HG03108 (cell line): ENCODE data around the gene CLEC1B.
"Not testable (repeated sequence)": the region's sequence is repeated elsewhere in the genome, so short reads cannot be mapped to it uniquely, and the experiment has no call there.

ENCODE experiments used
- ATAC-seq: cut with Tn5 transposase; IDR thresholded peaks from one replicate; pipeline ENCODE4 v1.9.1; 2021; ENCODE audit warnings: moderate library complexity; ENCODE audit not compliant: unreplicated experiment

Gene CLEC1B

GRCh38 chr12:9999016-9999415, at the start of gene CLEC1B:
CLEC1B (minus strand) TSS chr12:9999121; CDS start chr12:9999100, 21 bp downstream.
- ATAC-seq = no peak

GRCh38 chr12:10048526-10048925, 49.6 kb upstream of the CLEC1B start:
- ATAC-seq = no peak

- ATAC-seq = no peak
These were observed 43.2 kb upstream of the CLEC1B start for GRCh38 chr12:10042167-10042566.

- no peak for ATAC-seq
These were observed 35.0 kb upstream of the CLEC1B start for GRCh38 chr12:10033783-10034545.

- no peak for ATAC-seq
These were observed 32.9 kb upstream of the CLEC1B start for GRCh38 chr12:10031771-10032175.

- ATAC-seq = no peak
These were observed 32.4 kb upstream of the CLEC1B start for GRCh38 chr12:10031321-10031720.

GRCh38 chr12:10030446-10030845, 31.5 kb upstream of the CLEC1B start, which contains the start of gene CLEC9A:
CLEC9A (plus strand) TSS chr12:10030682; CDS start chr12:10052688, 22,006 bp downstream.
- ATAC-seq = no peak

- ATAC-seq = no peak
These were observed 28.8 kb upstream of the CLEC1B start for GRCh38 chr12:10027721-10028120.

GRCh38 chr12:10027311-10027710, 28.4 kb upstream of the CLEC1B start:
- no peak for ATAC-seq

- not testable (repeated sequence) for ATAC-seq
These were observed 27.7 kb upstream of the CLEC1B start for GRCh38 chr12:10026666-10027065.

- no peak for ATAC-seq
These were observed 26.3 kb upstream of the CLEC1B start for GRCh38 chr12:10025236-10025635.

- ATAC-seq = no peak
These were observed 22.4 kb upstream of the CLEC1B start for GRCh38 chr12:10021342-10021741.

- ATAC-seq = no peak
These were observed 19.5 kb upstream of the CLEC1B start for GRCh38 chr12:10018386-10018785.

GRCh38 chr12:10016881-10017280, 18.0 kb upstream of the CLEC1B start:
- no peak for ATAC-seq

GRCh38 chr12:10015450-10015849, 16.5 kb upstream of the CLEC1B start:
- ATAC-seq = no peak

GRCh38 chr12:10012630-10013330, 13.9 kb upstream of the CLEC1B start:
- ATAC-seq = no peak

GRCh38 chr12:10001171-10001776, 2.4 kb upstream of the CLEC1B start:
- ATAC-seq = no peak

- no peak for ATAC-seq
These were observed 6.6 kb downstream of the CLEC1B start for GRCh38 chr12:9992296-9992695.

- no peak for ATAC-seq
These were observed 7.0 kb downstream of the CLEC1B start for GRCh38 chr12:9991876-9992275.

- ATAC-seq = no peak
These were observed 18.8 kb downstream of the CLEC1B start for GRCh38 chr12:9980126-9980525.

- ATAC-seq = no peak
These were observed 21.0 kb downstream of the CLEC1B start for GRCh38 chr12:9977916-9978315.

- ATAC-seq = not testable (repeated sequence)
These were observed 22.3 kb downstream of the CLEC1B start for GRCh38 chr12:9976626-9977025.
